HCT116 (cell line): Measurements from ENCODE around the gene IPO7. TPM values are rescaled to one million over a fixed set of nuclear protein-coding genes. Genes with fewer than 3 reads are reported as not detected.

Experiments
- ATAC-seq: fragments of 200-7000 bp; cut with Tn5 transposase; 2 replicates; pipeline ENCODE4 v1.9.1; 2020; ENCODE audit warnings: mild to moderate bottlenecking, moderate library complexity
- BruUV-seq: library from RNA; stranded (reverse); fragments of 400-500 nt; replicated peaks from 2 replicates; lab custom pipeline; 2021; lab: Mats Ljungman, UMichigan
- CTCF ChIA-PET: fragments of 300-600 bp; sonication (Branson Sonifier 250); formaldehyde crosslinking; loops from one replicate; lab custom pipeline; 2021; ENCODE audit warnings: antibody characterized with exemption; lab: Charles Lee
- POLR2A ChIA-PET: fragments of 300-600, 350-600 bp; sonication (Branson Sonifier 250); formaldehyde crosslinking; loops from one replicate; lab custom pipeline; 2021; ENCODE audit warnings: antibody characterized with exemption; lab: Charles Lee
- RAD21 ChIA-PET, 2 experiments: fragments of 300-600 bp; sonication (Branson Sonifier 250); formaldehyde crosslinking; loops; one replicate each; lab custom pipeline; 2023; ENCODE audit warnings: low total read pairs in 2 of 2; ENCODE audit not compliant: uncharacterized antibody in 2 of 2, unreplicated experiment in 2 of 2, low non-redundant PET in 1 of 2; lab: Charles Lee
- DNase-seq: peaks from one replicate; pipeline ENCODE4 v3.0.0-alpha.2; 2010; ENCODE audit warnings: low read depth, low spot score
- H2AFZ ChIP-seq: fragments of 200-600 bp; shearing (Covaris generic), sonication (generic); 2 replicates; pipeline ENCODE4 v1.6.1; 2017; ENCODE audit warnings: low read depth, mixed run types, mixed read lengths, antibody characterized with exemption, low read length; ENCODE audit not compliant: poor library complexity, severe bottlenecking
- H3K27ac ChIP-seq: 2 replicates; pipeline ENCODE4 v1.5.1; 2012; ENCODE audit warnings: low read depth, low read length
- H3K27me3 ChIP-seq: fragments of 200-600 bp; sonication (generic); 2 replicates; pipeline ENCODE4 v1.6.1; 2016; ENCODE audit warnings: mixed run types, low read length, mixed read lengths; ENCODE audit not compliant: insufficient read depth
- H3K36me3 ChIP-seq, 2 experiments: fragments of 200-500 bp in 1 of 2; fragments of 200-600 bp in 1 of 2; sonication (Bioruptor generic) in 1 of 2; sonication (generic) in 1 of 2; 2 replicates each; pipeline versions ENCODE4 v1.5.1 to v1.6.1; 2014 to 2016; ENCODE audit warnings: low read length in 2 of 2, inconsistent platforms in 1 of 2, mixed read lengths in 1 of 2, mixed run types in 1 of 2; ENCODE audit not compliant: insufficient read depth in 2 of 2, control insufficient read depth in 1 of 2
- H3K4me1 ChIP-seq, 2 experiments: fragments of 200-600 bp in 1 of 2; sonication (generic) in 1 of 2; 2 replicates each; pipeline versions ENCODE4 v1.5.1 to v1.6.1; 2012 to 2017; ENCODE audit warnings: low read length in 2 of 2, inconsistent platforms in 1 of 2, mild to moderate bottlenecking in 1 of 2, mixed read lengths in 1 of 2, mixed run types in 1 of 2, moderate library complexity in 1 of 2; ENCODE audit not compliant: insufficient read depth in 2 of 2, control insufficient read depth in 1 of 2
- H3K4me2 ChIP-seq: fragments of 200-600 bp; sonication (generic); 2 replicates; pipeline ENCODE4 v1.6.1; 2017; ENCODE audit warnings: mixed run types, low read length, mixed read lengths
- H3K4me3 ChIP-seq, 2 experiments: fragments of 200-600 bp in 1 of 2; sonication (generic) in 1 of 2; replicated peaks in 1 of 2; 2 replicates each; pipeline ENCODE4 v1.5.1; 2011 to 2016; ENCODE audit warnings: low read length in 2 of 2, control low read depth in 1 of 2, low read depth in 1 of 2, mild to moderate bottlenecking in 1 of 2, mixed read lengths in 1 of 2, mixed run types in 1 of 2
- H3K79me2 ChIP-seq: fragments of 200-600 bp; sonication (generic); 2 replicates; pipeline ENCODE4 v1.6.1; 2017; ENCODE audit warnings: mild to moderate bottlenecking, mixed run types, low read length, moderate library complexity, mixed read lengths; ENCODE audit not compliant: insufficient read depth
- H3K9ac ChIP-seq: fragments of 200-600 bp; sonication (generic); 2 replicates; pipeline ENCODE4 v1.6.1; 2016; ENCODE audit warnings: low read length, mixed read lengths
- H3K9me2 ChIP-seq: fragments of 200-600 bp; sonication (generic), shearing (Covaris generic); 2 replicates; pipeline ENCODE4 v1.6.1; 2017; ENCODE audit warnings: mixed run types, mild to moderate bottlenecking, moderate library complexity; ENCODE audit not compliant: insufficient read depth
- H3K9me3 ChIP-seq, 2 experiments: fragments of 200-500 bp in 1 of 2; fragments of 200-600 bp in 1 of 2; sonication (Bioruptor generic) in 1 of 2; sonication (generic) in 1 of 2; 2 replicates each; pipeline ENCODE4 v1.6.1; 2014 to 2017; ENCODE audit warnings: low read length in 2 of 2, mixed read lengths in 2 of 2, inconsistent platforms in 1 of 2, low read depth in 1 of 2, mild to moderate bottlenecking in 1 of 2, mixed run types in 1 of 2, moderate library complexity in 1 of 2; ENCODE audit not compliant: control insufficient read depth in 1 of 2, insufficient read depth in 1 of 2
- H4K20me1 ChIP-seq: fragments of 200-600 bp; sonication (generic), shearing (Covaris generic); 2 replicates; pipeline ENCODE4 v1.6.1; 2017; ENCODE audit warnings: mixed run types, mild to moderate bottlenecking, moderate library complexity; ENCODE audit not compliant: insufficient read depth
- ATF3 ChIP-seq: IDR thresholded peaks from 2 replicates; pipeline ENCODE4 v1.6.1; 2012
- CBX3 ChIP-seq: IDR thresholded peaks from 2 replicates; pipeline ENCODE4 v1.6.1; 2012; ENCODE audit warnings: low read depth
- EGR1 ChIP-seq: IDR thresholded peaks from 2 replicates; pipeline ENCODE4 v1.6.1; 2012; ENCODE audit warnings: low read depth
- ELF1 ChIP-seq: IDR thresholded peaks from 2 replicates; pipeline ENCODE4 v1.6.1; 2012; ENCODE audit warnings: low read depth, borderline replicate concordance
- JUND ChIP-seq: IDR thresholded peaks from 2 replicates; pipeline ENCODE4 v1.6.1; 2012
- RAD21 ChIP-seq: IDR thresholded peaks from 2 replicates; pipeline ENCODE4 v1.6.1; 2012; ENCODE audit warnings: low read depth, mild to moderate bottlenecking
- REST ChIP-seq: IDR thresholded peaks from 2 replicates; pipeline ENCODE4 v1.6.1; 2012; ENCODE audit warnings: low read depth
- SIN3A ChIP-seq: IDR thresholded peaks from 2 replicates; pipeline ENCODE4 v1.6.1; 2012; ENCODE audit warnings: low read depth
- SP1 ChIP-seq: IDR thresholded peaks from 2 replicates; pipeline ENCODE4 v1.6.1; 2012; ENCODE audit warnings: low read depth
- YY1 ChIP-seq: IDR thresholded peaks from 2 replicates; pipeline ENCODE4 v1.6.1; 2011; ENCODE audit warnings: low read length, low read depth, moderate library complexity, mild to moderate bottlenecking; ENCODE audit not compliant: insufficient replicate concordance; ENCODE audit errors: extremely low read depth
- ZBTB33 ChIP-seq: IDR thresholded peaks from 2 replicates; pipeline ENCODE4 v1.6.1; 2011; ENCODE audit warnings: mild to moderate bottlenecking, low read length, moderate library complexity; ENCODE audit not compliant: insufficient replicate concordance; ENCODE audit errors: extremely low read depth
- ZFX ChIP-seq: fragments of 450-650 bp; IDR thresholded peaks from 2 replicates; pipeline ENCODE4 v1.6.1; 2017
- intact Hi-C: fragments of 100-400 bp; cut with micrococcal nuclease; formaldehyde crosslinking; loops from 2 replicates; pipeline ENCODE4 v1.10.0; 2022
- total RNA-seq: library from RNA; stranded (reverse); gene quantifications from one replicate; pipeline ENCODE4 v1.2.1, GENCODE V29; 2021; ENCODE audit not compliant: unreplicated experiment

IPO7 gene
- total RNA-seq, 1 experiment from 2014 or later: 186 TPM

- peak overlapping the region; percentile 85 to 100 for H3K4me3 ChIP-seq
- no peaks in the 10 kb centered on the region for H3K9me2 ChIP-seq
- ChIA-PET POLR2A (interaction anchor here (0.7 to 4.0 kb wide), 23 partner anchors 7 to 300 kb away, joined by 3 to 14 read pairs (median 4); partner anchors contain the start of genes TMEM41B and WEE1), RAD21 (interaction anchor here in 1 of 2 experiments (0.6 kb wide), 1 partner anchor 217 kb away, joined by 3 read pairs; no protein-coding TSS in a partner anchor), CTCF (interaction anchor here (0.8 to 1.0 kb wide), 2 partner anchors 12 to 47 kb away, joined by 3 to 4 read pairs; no protein-coding TSS in a partner anchor)
- peak overlapping the region; percentile 97 for H3K9ac ChIP-seq
- no peaks in the 10 kb centered on the region for H3K9me3 ChIP-seq
- DNase-seq (peak; percentile 22), ATAC-seq (no peak)
- H3K79me2 ChIP-seq: peaks cover 49% of the 10 kb centered on the region
- intact Hi-C loops: loop anchor here (2.0 to 5.0 kb wide), 2 partner anchors 95 to 153 kb away; no protein-coding TSS in a partner anchor
- peak overlapping the region; percentile 92 for H3K27ac ChIP-seq
- peaks cover 10 to 27% of the 10 kb centered on the region in 2 experiments for H3K4me1 ChIP-seq
- H3K4me2 ChIP-seq: peak overlapping the region; percentile 79
- H3K36me3 ChIP-seq: no peaks in the 10 kb centered on the region
- H3K27me3 ChIP-seq: no peaks in the 10 kb centered on the region
- TF ChIP-seq RAD21: no peak
- TF ChIP-seq ELF1: no peak
- TF ChIP-seq JUND: no peak
- peak; percentile 2; the same call in 1 of the 2 replicates for TF ChIP-seq ZFX
- 0 out of 2 replicates have a peak, but pooled peaks have one; percentile 11 for TF ChIP-seq EGR1
- no peak for TF ChIP-seq SP1
- TF ChIP-seq CBX3: no peak
- TF ChIP-seq SIN3A: peak; percentile 54; the same call in 1 of the 2 replicates
- no peak for TF ChIP-seq YY1
- TF ChIP-seq ATF3: no peak
- TF ChIP-seq ZBTB33: no peak
- TF ChIP-seq REST: no peak
- BruUV-seq: TSS peak; percentile 90
- H2AFZ ChIP-seq: no peak overlapping the region
- H4K20me1 ChIP-seq: no peaks in the 10 kb centered on the region
Measured at GRCh38 chr11:9459667-9460321, 75.3 kb downstream of the IPO7 start.
